H1 (cell line): ENCODE measurements around the gene ILDR2. TPM values are rescaled to one million over a fixed set of nuclear protein-coding genes. Genes with fewer than 3 reads are reported as not detected.
A peak's percentile ranks its signal among the peaks of the same experiment; 100 is the strongest.

Experiments used
- CTCF ChIA-PET: fragments of 300-600 bp; sonication (Branson Sonifier 250); formaldehyde crosslinking; loops from one replicate; lab custom pipeline; 2021; ENCODE audit not compliant: partially characterized antibody; lab: Charles Lee
- POLR2A ChIA-PET: fragments of 300-600 bp; sonication (Branson Sonifier 250); formaldehyde crosslinking; loops from one replicate; lab custom pipeline; 2021; ENCODE audit warnings: inconsistent platforms; ENCODE audit not compliant: partially characterized antibody; lab: Charles Lee
- DNase-seq, 2 experiments: peaks; one replicate each; pipeline versions ENCODE4 v3.0.0 to v3.0.0-alpha.2; 2010 to 2022; ENCODE audit warnings: low spot score in 2 of 2, low read depth in 1 of 2, mixed read lengths in 1 of 2
- FAIRE-seq: peaks from 2 replicates; lab custom pipeline; 2011; peaks lifted over from hg19 to GRCh38; lab: Jason Lieb, UNC
- H2AFZ ChIP-seq: 2 replicates; pipeline ENCODE4 v1.8.1; 2012; ENCODE audit warnings: low read length, inconsistent platforms
- H2AK5ac ChIP-seq: 2 replicates; pipeline ENCODE4 v1.6.1; 2013; ENCODE audit warnings: low read depth, low read length
- H2BK120ac ChIP-seq: replicated peaks from 2 replicates; pipeline ENCODE3; 2013; ENCODE audit warnings: low read depth, low read length, inconsistent platforms
- H2BK12ac ChIP-seq: 2 replicates; pipeline ENCODE4 v1.6.1; 2013; ENCODE audit warnings: low read depth, low read length
- H2BK15ac ChIP-seq: 2 replicates; pipeline ENCODE4 v1.6.1; 2013; ENCODE audit warnings: low read length
- H2BK20ac ChIP-seq: 2 replicates; pipeline ENCODE4 v1.6.1; 2013; ENCODE audit warnings: low read length
- H2BK5ac ChIP-seq: 2 replicates; pipeline ENCODE4 v1.6.1; 2013; ENCODE audit warnings: low read depth, low read length
- H3K14ac ChIP-seq: 2 replicates; pipeline ENCODE4 v1.6.1; 2013; ENCODE audit warnings: inconsistent platforms; ENCODE audit not compliant: insufficient read length
- H3K18ac ChIP-seq: 2 replicates; pipeline ENCODE4 v1.6.1; 2013; ENCODE audit warnings: low read length; ENCODE audit errors: extremely low read depth
- H3K23ac ChIP-seq: 2 replicates; pipeline ENCODE4 v1.6.1; 2013; ENCODE audit warnings: inconsistent platforms; ENCODE audit not compliant: insufficient read length
- H3K23me2 ChIP-seq: 2 replicates; pipeline ENCODE4 v1.6.1; 2013; ENCODE audit warnings: low read depth, low read length
- H3K27ac ChIP-seq: 2 replicates; pipeline ENCODE4 v1.6.1; 2011; ENCODE audit warnings: low read depth, low read length, inconsistent platforms
- H3K27me3 ChIP-seq, 4 experiments: replicated peaks in 1 of 4; 1 replicate in 1 of 4; 2 replicates in 3 of 4; pipeline versions ENCODE4 v1.6.1 to v1.8.1; 2011 to 2013; ENCODE audit warnings: low read length in 3 of 4, mild to moderate bottlenecking in 3 of 4, inconsistent platforms in 2 of 4, mixed read lengths in 2 of 4, moderate library complexity in 1 of 4; ENCODE audit not compliant: control insufficient read depth in 3 of 4, insufficient read depth in 3 of 4; ENCODE audit errors: extremely low read depth in 1 of 4
- H3K36me3 ChIP-seq, 4 experiments: 2 replicates each; pipeline versions ENCODE4 v1.6.1 to v1.8.1; 2011 to 2013; ENCODE audit warnings: mild to moderate bottlenecking in 4 of 4, low read length in 3 of 4, moderate library complexity in 2 of 4, control low read depth in 1 of 4, inconsistent platforms in 1 of 4; ENCODE audit not compliant: insufficient read depth in 4 of 4, control insufficient read depth in 2 of 4
- H3K4ac ChIP-seq: replicated peaks from 2 replicates; pipeline ENCODE3; 2013; ENCODE audit warnings: low read length, low read depth, mixed read lengths, inconsistent platforms; ENCODE audit not compliant: insufficient read length
- H3K4me1 ChIP-seq, 4 experiments: replicated peaks in 1 of 4; 1 replicate in 1 of 4; 2 replicates in 3 of 4; pipeline versions ENCODE4 v1.6.1 to v1.8.1; 2011 to 2013; ENCODE audit warnings: low read length in 3 of 4, inconsistent platforms in 2 of 4, mixed read lengths in 1 of 4; ENCODE audit not compliant: insufficient read depth in 4 of 4, control insufficient read depth in 3 of 4
- H3K4me2 ChIP-seq, 2 experiments: 2 replicates each; pipeline versions ENCODE4 v1.6.1 to v1.8.1; 2011 to 2013; ENCODE audit warnings: low read depth in 2 of 2, low read length in 2 of 2, control low read depth in 1 of 2, inconsistent platforms in 1 of 2, mild to moderate bottlenecking in 1 of 2; ENCODE audit not compliant: insufficient read depth in 1 of 2
- H3K4me3 ChIP-seq, 4 experiments: fragments of 200-600, 300-600 bp in 1 of 4; sonication (generic), shearing (Covaris generic), sonication (Bioruptor Twin) in 1 of 4; 2 replicates each; pipeline versions ENCODE4 v1.5.1 to v1.8.1; 2011 to 2016; ENCODE audit warnings: low read length in 4 of 4, low read depth in 3 of 4, control low read depth in 2 of 4, inconsistent platforms in 2 of 4, mild to moderate bottlenecking in 2 of 4, mixed read lengths in 1 of 4, moderate library complexity in 1 of 4; ENCODE audit not compliant: insufficient read depth in 2 of 4; ENCODE audit errors: extremely low read depth in 1 of 4
- H3K56ac ChIP-seq: replicated peaks from 2 replicates; pipeline ENCODE3; 2013; ENCODE audit warnings: low read depth, mild to moderate bottlenecking, mixed read lengths, low read length, inconsistent platforms; ENCODE audit not compliant: insufficient read length
- H3K79me1 ChIP-seq: 2 replicates; pipeline ENCODE4 v1.6.1; 2013; ENCODE audit warnings: low read depth, low read length, control low read depth
- H3K79me2 ChIP-seq, 2 experiments: 2 replicates each; pipeline versions ENCODE4 v1.6.1 to v1.8.1; 2012 to 2013; ENCODE audit warnings: low read length in 2 of 2, mild to moderate bottlenecking in 2 of 2, inconsistent platforms in 1 of 2; ENCODE audit not compliant: insufficient read depth in 2 of 2, control insufficient read depth in 1 of 2
- H3K9ac ChIP-seq, 4 experiments: replicated peaks in 1 of 4; 1 replicate in 1 of 4; 2 replicates in 3 of 4; pipeline versions ENCODE4 v1.6.1 to v1.8.1; 2011 to 2013; ENCODE audit warnings: low read depth in 3 of 4, low read length in 3 of 4, control low read depth in 2 of 4, mild to moderate bottlenecking in 2 of 4, moderate library complexity in 2 of 4, inconsistent platforms in 1 of 4; ENCODE audit errors: extremely low read depth in 1 of 4
- H3K9me3 ChIP-seq, 2 experiments: 2 replicates each; pipeline versions ENCODE4 v1.6.1 to v1.8.1; 2012 to 2013; ENCODE audit warnings: mild to moderate bottlenecking in 2 of 2, moderate library complexity in 2 of 2, control low read depth in 1 of 2, inconsistent platforms in 1 of 2, low read depth in 1 of 2, low read length in 1 of 2, mixed read lengths in 1 of 2; ENCODE audit not compliant: insufficient read depth in 2 of 2
- H4K20me1 ChIP-seq, 2 experiments: replicated peaks in 1 of 2; 2 replicates each; pipeline versions ENCODE3 to v1.8.1; 2011 to 2013; ENCODE audit warnings: inconsistent platforms in 2 of 2, low read length in 2 of 2, mild to moderate bottlenecking in 1 of 2; ENCODE audit not compliant: insufficient read depth in 2 of 2, control insufficient read depth in 1 of 2
- H4K5ac ChIP-seq: 2 replicates; pipeline ENCODE4 v1.6.1; 2013; ENCODE audit warnings: low read length, low read depth, mixed read lengths, inconsistent platforms; ENCODE audit not compliant: insufficient read length
- H4K8ac ChIP-seq: 2 replicates; pipeline ENCODE4 v1.8.0; 2013; ENCODE audit warnings: mild to moderate bottlenecking, moderate library complexity, low read length, inconsistent platforms; ENCODE audit not compliant: insufficient read depth; ENCODE audit errors: extremely low read depth
- H4K91ac ChIP-seq: replicated peaks from 2 replicates; pipeline ENCODE3; 2013; ENCODE audit warnings: low read length, mixed read lengths, inconsistent platforms; ENCODE audit not compliant: insufficient read length
- ATF3 ChIP-seq: IDR thresholded peaks from 2 replicates; pipeline ENCODE4 v1.6.1; 2011; ENCODE audit warnings: low read depth, mild to moderate bottlenecking, low read length; ENCODE audit not compliant: insufficient read depth
- BACH1 ChIP-seq: IDR thresholded peaks from 2 replicates; pipeline ENCODE4 v1.6.1; 2012; ENCODE audit warnings: low read length, improper control_type of control experiment
- JUN ChIP-seq: IDR thresholded peaks from 2 replicates; pipeline ENCODE4 v1.6.1; 2011; ENCODE audit warnings: low read depth, mild to moderate bottlenecking, improper control_type of control experiment, low read length
- RBBP5 ChIP-seq: IDR thresholded peaks from 2 replicates; pipeline ENCODE4 v1.7.1; 2012; ENCODE audit warnings: low read depth, mild to moderate bottlenecking, inconsistent platforms, low read length, moderate library complexity, borderline replicate concordance
- RXRA ChIP-seq: IDR thresholded peaks from 2 replicates; pipeline ENCODE4 v1.6.1; 2011; ENCODE audit warnings: low read depth, mild to moderate bottlenecking, low read length, moderate library complexity; ENCODE audit not compliant: insufficient read depth
- SP1 ChIP-seq: IDR thresholded peaks from 2 replicates; pipeline ENCODE4 v1.6.1; 2011; ENCODE audit warnings: low read depth, low read length
- SRF ChIP-seq: IDR thresholded peaks from 2 replicates; pipeline ENCODE4 v1.6.1; 2011; ENCODE audit warnings: mild to moderate bottlenecking, low read depth, low read length, moderate library complexity
- WGBS, 2 experiments: shearing (Covaris generic) in 1 of 2; methylation state at CpG; one replicate each; pipeline versions ENCODE4 v1.1.6 to v1.1.7; 2013 to 2015; ENCODE audit warnings: low lambda C conversion rate in 2 of 2, mixed read lengths in 2 of 2, inconsistent platforms in 1 of 2, low coverage in 1 of 2, missing lambda C conversion rate in 1 of 2; ENCODE audit not compliant: insufficient replicate concordance in 2 of 2, insufficient coverage in 1 of 2, insufficient read length in 1 of 2; ENCODE audit errors: extremely low coverage in 1 of 2, missing lambda C conversion rate in 1 of 2; 5-methylcytosine and 5-hydroxymethylcytosine counted together
- polyA plus RNA-seq, 7 experiments: library from polyadenylated mRNA; depleted of rRNA in 3 of 7; stranded (reverse) in 5 of 7; unstranded in 2 of 7; fragments of >200 nt in 5 of 7; fragments of 200-250 nt in 2 of 7; gene quantifications; 1 replicate in 5 of 7; 2 replicates in 1 of 7; 4 replicates in 1 of 7; pipeline versions ENCODE4 v1.2.1 to v1.2.3, GENCODE V29; 2011 to 2013; ENCODE audit warnings: missing spikeins in 2 of 7, mixed read lengths in 2 of 7
- total RNA-seq: library from RNA; stranded (reverse); fragmentation: NEBNext Ultra II Directional; extraction: Animal tissue kit (Norgen Biotek cat#: 25700); gene quantifications from 2 replicates; pipeline ENCODE4 v1.2.1, GENCODE V29; 2021

ILDR2 gene
- total and polyA plus RNA-seq, 2 of the 8 experiments (the other 6 are each of a cell fraction or from before 2014, with no cell fraction given) = 0.85 to 0.86 TPM

DNA sequence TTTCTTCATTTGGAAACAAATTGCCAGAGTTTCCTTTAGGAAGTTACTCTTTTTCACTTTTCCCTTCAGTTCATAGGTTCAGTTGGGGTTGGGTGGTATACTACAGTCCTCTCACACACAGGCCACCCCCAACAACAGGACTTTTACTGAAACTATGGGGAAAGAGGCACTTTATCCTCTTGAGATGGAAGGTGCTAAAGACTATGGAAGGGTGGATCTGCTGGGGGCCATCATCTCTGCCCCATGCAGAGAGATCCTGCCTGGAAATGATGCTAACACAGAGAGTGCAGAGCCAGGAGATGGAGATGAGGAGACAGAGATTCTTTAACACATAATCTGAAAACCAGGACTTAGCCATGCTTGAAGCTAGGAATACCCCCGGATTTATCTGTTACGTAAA lies 24.3 kb downstream of the ILDR2 start:
- H3K79me2 ChIP-seq = no peaks in the 10 kb centered on the region
- H3K9ac ChIP-seq = no peak overlapping the region
- H2BK15ac ChIP-seq = no peak overlapping the region
- no peak overlapping the region for H2AK5ac ChIP-seq
- peak overlapping the region; percentile 22 for H4K91ac ChIP-seq
- no peak overlapping the region for H2BK12ac ChIP-seq
- H3K27me3 ChIP-seq = peaks cover 3 to 21% (median 17%) of the 10 kb centered on the region in 4 experiments
- no peak overlapping the region for H3K18ac ChIP-seq
- no peaks in the 10 kb centered on the region for H3K36me3 ChIP-seq
- H3K14ac ChIP-seq = no peak overlapping the region
- H3K23ac ChIP-seq = no peak overlapping the region
- H3K23me2 ChIP-seq = no peaks in the 10 kb centered on the region; the same call in 1 of the 2 replicates
- H4K8ac ChIP-seq = no peak overlapping the region
- no peak overlapping the region for H3K56ac ChIP-seq
- peaks cover 4 to 16% (median 13%) of the 10 kb centered on the region in 4 experiments; a peak in 6 of 7 replicates for H3K4me1 ChIP-seq
- no peak overlapping the region for H4K5ac ChIP-seq
- H3K79me1 ChIP-seq = no peaks in the 10 kb centered on the region
- no peak overlapping the region for H3K4ac ChIP-seq
- POLR2A ChIA-PET = no interaction called here
- no peak overlapping the region for H2AFZ ChIP-seq
- no peaks in the 10 kb centered on the region for H4K20me1 ChIP-seq
- no peak overlapping the region for H3K27ac ChIP-seq
- CTCF ChIA-PET = no interaction called here
- no peak overlapping the region for H2BK120ac ChIP-seq
- FAIRE-seq (no peak), DNase-seq (no peak)
- WGBS, 2 experiments = 79% methylated on average over 2 of the region's 2 CpGs; no CpG with 5 or more reads in 1 of the 2 experiments
- no peak overlapping the region for H2BK5ac ChIP-seq
- H3K4me3 ChIP-seq = no peak overlapping the region
- no peaks in the 10 kb centered on the region for H3K9me3 ChIP-seq
- H3K4me2 ChIP-seq = no peak overlapping the region
- no peak overlapping the region for H2BK20ac ChIP-seq
- TF ChIP-seq JUN (no peak), SP1 (no peak), SRF (no peak), RXRA (no peak), ATF3 (no peak), BACH1 (no peak), RBBP5 (no peak)
